IPS-18c (cell line): ENCODE results near the gene WDR1.

Experiments
- H3K4me3 ChIP-seq: 2 replicates; pipeline ENCODE4 v1.7.0; 2013; ENCODE audit warnings: low read depth, mild to moderate bottlenecking, low read length, moderate library complexity; ENCODE audit not compliant: insufficient read depth
- H3K9me3 ChIP-seq: one replicate; pipeline ENCODE4 v1.6.1; 2013; ENCODE audit warnings: mild to moderate bottlenecking, low read length, moderate library complexity; ENCODE audit not compliant: control insufficient read depth, insufficient read depth

Gene WDR1

GRCh38 chr4:10072420-10073017 is 44.1 kb downstream of the WDR1 start:
- Histone ChIP-seq H3K9me3 (no peaks in the 10 kb centered on the region), H3K4me3 (no peak overlapping the region)

DNA sequence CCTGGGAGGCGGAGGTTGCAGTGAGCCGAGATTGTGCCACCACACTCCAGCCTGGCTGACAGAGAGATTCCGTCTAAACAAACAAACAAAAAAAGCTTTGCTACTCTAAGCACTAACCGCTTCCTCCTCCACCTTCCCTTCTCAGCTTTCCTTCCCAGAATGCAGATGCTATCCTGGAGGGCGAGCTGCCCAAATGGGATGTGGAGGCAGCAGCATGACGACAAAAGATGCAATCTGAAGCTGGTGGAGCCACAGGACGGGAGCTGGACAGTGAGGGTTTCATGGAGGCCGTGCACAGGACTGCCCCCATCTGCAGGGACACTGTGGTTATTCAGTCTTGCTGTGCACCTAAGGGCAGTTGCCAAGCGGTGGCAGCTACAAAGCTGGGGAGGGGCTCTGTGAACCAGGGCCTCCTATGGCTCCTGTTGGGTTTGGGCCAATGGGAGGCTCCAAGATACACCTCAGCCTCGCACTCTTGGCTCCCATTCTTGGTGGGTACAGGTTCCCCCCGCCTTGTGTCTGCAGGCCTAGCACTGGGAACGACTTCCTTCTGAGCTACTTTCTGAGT is 47.4 kb downstream of the WDR1 start:
- H3K4me3 ChIP-seq = no peak overlapping the region
- H3K9me3 ChIP-seq = no peaks in the 10 kb centered on the region

DNA sequence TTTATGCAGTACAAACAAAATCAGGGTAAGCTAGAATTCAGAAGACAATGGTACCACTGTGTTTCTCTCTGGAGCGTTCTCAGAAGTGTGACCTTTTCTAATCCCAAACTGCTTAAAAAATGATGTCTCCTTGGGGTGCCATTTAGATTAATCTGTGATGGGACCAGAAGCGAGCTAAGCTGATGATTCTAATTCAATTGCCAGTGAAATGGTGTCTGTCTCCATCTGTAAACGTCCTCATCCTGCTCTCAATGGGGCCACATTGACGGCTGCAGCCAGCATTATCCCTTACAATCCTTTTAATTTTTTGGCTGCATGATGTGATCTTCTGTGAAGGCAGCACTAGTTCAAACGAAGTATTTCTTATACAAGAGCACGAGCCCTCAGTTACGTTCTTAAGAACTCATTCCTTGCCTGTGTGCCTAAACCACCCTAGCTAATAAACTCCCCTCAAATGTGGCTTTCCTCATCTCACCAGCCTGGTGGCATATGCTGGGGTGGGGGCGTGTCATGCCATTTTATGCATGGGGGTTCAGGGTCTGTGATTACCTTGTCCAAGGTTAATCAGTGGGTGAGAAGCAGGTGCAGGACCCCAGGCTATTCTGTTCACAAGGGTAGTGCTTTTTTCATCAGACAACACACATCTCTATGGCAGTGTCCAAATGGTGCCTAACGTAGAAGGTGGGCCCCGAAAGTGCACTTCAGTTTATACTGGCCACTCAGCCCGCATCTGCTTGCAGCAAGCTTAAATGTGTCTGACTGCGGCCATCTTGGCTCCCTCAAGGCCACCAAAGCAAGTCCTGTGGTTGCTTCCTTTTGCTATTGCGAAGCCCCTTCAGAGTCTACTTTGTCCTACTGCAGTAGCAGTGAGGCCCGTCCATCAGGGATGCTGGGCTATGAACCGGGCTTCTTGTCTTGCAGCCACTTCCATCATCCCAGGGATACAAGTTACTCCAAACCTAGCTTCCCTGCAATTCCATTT is 49.6 kb downstream of the WDR1 start:
- H3K9me3 ChIP-seq = no peaks in the 10 kb centered on the region
- H3K4me3 ChIP-seq = no peak overlapping the region

- H3K4me3 ChIP-seq = no peak overlapping the region
- H3K9me3 ChIP-seq = no peaks in the 10 kb centered on the region
Observed at GRCh38 chr4:10066206-10066605, 50.4 kb downstream of the WDR1 start.

GRCh38 chr4:10063544-10064300 is 52.9 kb downstream of the WDR1 start:
- Histone ChIP-seq H3K9me3 (no peaks in the 10 kb centered on the region), H3K4me3 (no peak overlapping the region)

- no peaks in the 10 kb centered on the region for H3K9me3 ChIP-seq
- H3K4me3 ChIP-seq = no peak overlapping the region
Observed at GRCh38 chr4:10061650-10062415, 54.8 kb downstream of the WDR1 start.

DNA sequence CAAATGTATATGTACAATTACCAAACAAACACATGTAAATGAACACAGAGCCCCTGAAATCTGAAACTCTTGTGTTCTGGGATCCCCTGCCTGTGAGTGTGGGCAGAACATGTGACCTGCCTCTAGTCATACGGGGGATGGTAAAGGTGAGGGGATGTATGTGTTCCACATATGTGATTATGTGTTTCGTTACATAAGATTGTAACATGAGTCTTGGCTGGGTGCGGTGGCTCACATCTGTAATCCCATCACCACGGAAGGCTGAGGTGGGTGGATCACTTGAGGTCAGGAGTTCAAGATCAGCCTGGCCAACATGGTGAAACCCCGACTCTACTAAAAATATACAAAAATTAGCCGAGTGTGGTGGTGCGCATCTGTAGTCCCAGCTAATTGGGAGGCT is 58.2 kb downstream of the WDR1 start:
- H3K9me3 ChIP-seq = no peaks in the 10 kb centered on the region
- H3K4me3 ChIP-seq = no peak overlapping the region

- Histone ChIP-seq H3K9me3 (no peaks in the 10 kb centered on the region), H3K4me3 (no peak overlapping the region)
Observed at GRCh38 chr4:10057023-10057395, 59.6 kb downstream of the WDR1 start.

- H3K9me3 ChIP-seq = no peaks in the 10 kb centered on the region
- H3K4me3 ChIP-seq = no peak overlapping the region
Observed at GRCh38 chr4:10056334-10057022, 60.1 kb downstream of the WDR1 start.

- no peaks in the 10 kb centered on the region for H3K9me3 ChIP-seq
- H3K4me3 ChIP-seq = no peak overlapping the region
Observed at GRCh38 chr4:10055871-10056270, 60.7 kb downstream of the WDR1 start.

GRCh38 chr4:10054571-10055041 is 62.0 kb downstream of the WDR1 start:
- no peaks in the 10 kb centered on the region for H3K9me3 ChIP-seq
- no peak overlapping the region for H3K4me3 ChIP-seq

DNA sequence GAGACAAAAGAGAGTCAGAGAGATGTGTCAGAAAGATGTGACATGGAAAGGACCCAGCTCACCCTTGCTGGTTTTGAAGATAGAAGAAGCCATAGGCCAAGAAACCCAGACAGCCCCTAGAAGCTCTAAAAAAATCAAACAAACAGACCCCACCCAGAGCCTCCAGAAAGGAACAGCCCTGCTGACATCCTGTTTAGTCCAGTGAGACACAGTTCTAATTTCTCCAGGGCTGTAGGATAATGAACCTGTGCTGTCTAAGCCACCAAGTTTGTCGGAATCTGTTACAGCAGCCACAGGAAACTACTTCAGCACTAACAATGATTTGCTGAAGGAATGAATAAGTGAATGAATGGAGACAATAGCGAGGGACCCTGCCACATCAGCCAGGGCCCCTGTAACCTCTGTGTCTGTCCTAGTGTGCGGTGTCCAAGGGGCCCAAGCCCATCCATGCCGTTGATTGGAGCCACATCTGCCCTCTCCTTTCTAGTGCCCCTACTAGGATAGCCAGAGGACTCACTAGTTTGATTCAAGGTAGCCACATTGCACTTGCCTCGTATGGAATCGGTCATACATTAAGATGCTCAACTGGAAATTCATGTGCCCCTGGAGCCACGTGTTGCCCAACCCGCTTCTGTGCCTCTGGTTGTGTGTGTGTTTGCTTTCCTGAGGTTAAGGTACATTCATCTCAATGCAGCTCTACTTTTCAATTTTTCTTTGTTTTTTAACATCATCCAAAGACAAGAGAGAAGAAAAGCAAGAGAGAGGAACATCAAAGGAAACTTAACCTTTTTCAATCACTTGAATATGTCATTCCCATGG is 62.8 kb downstream of the WDR1 start:
- Histone ChIP-seq H3K4me3 (no peak overlapping the region), H3K9me3 (no peaks in the 10 kb centered on the region)

GRCh38 chr4:10051517-10052135 is 65.0 kb downstream of the WDR1 start:
- no peaks in the 10 kb centered on the region for H3K9me3 ChIP-seq
- no peak overlapping the region for H3K4me3 ChIP-seq

- no peak overlapping the region for H3K4me3 ChIP-seq
- H3K9me3 ChIP-seq = no peaks in the 10 kb centered on the region
Observed at GRCh38 chr4:10050721-10051120, 65.9 kb downstream of the WDR1 start.

- H3K9me3 ChIP-seq = no peaks in the 10 kb centered on the region
- no peak overlapping the region for H3K4me3 ChIP-seq
Observed at GRCh38 chr4:10050261-10050661, 66.3 kb downstream of the WDR1 start.
